ENCODE measurements around the gene PGLYRP4. TPM values are rescaled to one million over a fixed set of nuclear protein-coding genes. Genes with fewer than 3 reads are reported as not detected.

Gene PGLYRP4
- total RNA-seq, 1 donor from 2014 or later: not detected

GRCh38 chr1:153358691-153358975 is 10.0 kb upstream of the PGLYRP4 start:
- intact Hi-C loops (cut with micrococcal nuclease): loop anchor here (10.0 kb wide), 2 partner anchors 256 to 386 kb away; partner anchors contain the start of genes S100A14 and S100A16
- Mint-ChIP-seq H3K9me3 (no peaks in the 10 kb centered on the region), H3K36me3 (ENCODE audit: low read depth) (no peaks in the 10 kb centered on the region), H3K27me3 (ENCODE audit: insufficient read depth) (peaks cover 7% of the 10 kb centered on the region), H3K4me3 (no peak overlapping the region), H3K27ac (no peak overlapping the region), H3K4me1 (ENCODE audit: low read depth) (peaks cover 28% of the 10 kb centered on the region)
- DNase-seq (ENCODE audit: low spot score): no peak

- intact Hi-C loops (cut with micrococcal nuclease): loop anchor here (10.0 kb wide), 2 partner anchors 257 to 387 kb away; partner anchors contain the start of genes S100A14 and S100A16
- Mint-ChIP-seq H3K4me1 (ENCODE audit: low read depth) (peaks cover 28% of the 10 kb centered on the region), H3K27ac (peak within 1 kb of the TSS; percentile 34), H3K27me3 (ENCODE audit: insufficient read depth) (peaks cover 5% of the 10 kb centered on the region), H3K9me3 (no peaks in the 10 kb centered on the region), H3K36me3 (ENCODE audit: low read depth) (no peaks in the 10 kb centered on the region), H3K4me3 (no peak within 1 kb of the TSS)
- no peak for DNase-seq (ENCODE audit: low spot score)
Observed at GRCh38 chr1:153357853-153358690, 9.4 kb upstream of the PGLYRP4 start, which contains the start of gene S100A9. S100A9 (plus strand) TSS chr1:153357854; CDS start chr1:153358284, 430 bp downstream.

GRCh38 chr1:153357076-153357852 is 8.6 kb upstream of the PGLYRP4 start:
- Mint-ChIP-seq H3K4me1 (ENCODE audit: low read depth) (peaks cover 28% of the 10 kb centered on the region), H3K9me3 (no peaks in the 10 kb centered on the region), H3K36me3 (ENCODE audit: low read depth) (no peaks in the 10 kb centered on the region), H3K4me3 (no peak overlapping the region), H3K27ac (no peak overlapping the region), H3K27me3 (ENCODE audit: insufficient read depth) (peaks cover 5% of the 10 kb centered on the region)
- DNase-seq (ENCODE audit: low spot score): no peak
- intact Hi-C loops (cut with micrococcal nuclease): loop anchor here (10.0 kb wide), 2 partner anchors 258 to 388 kb away; partner anchors contain the start of genes S100A14 and S100A16

GRCh38 chr1:153356392-153357075 is 7.9 kb upstream of the PGLYRP4 start:
- Mint-ChIP-seq H3K4me3 (no peak overlapping the region), H3K27me3 (ENCODE audit: insufficient read depth) (peaks cover 5% of the 10 kb centered on the region), H3K4me1 (ENCODE audit: low read depth) (peaks cover 28% of the 10 kb centered on the region), H3K27ac (peak overlapping the region; percentile 34), H3K9me3 (no peaks in the 10 kb centered on the region), H3K36me3 (ENCODE audit: low read depth) (no peaks in the 10 kb centered on the region)
- intact Hi-C loops (cut with micrococcal nuclease): loop anchor here (10.0 kb wide), 2 partner anchors 258 to 388 kb away; partner anchors contain the start of genes S100A14 and S100A16
- no peak for DNase-seq (ENCODE audit: low spot score)

- H3K4me3 Mint-ChIP-seq: no peak overlapping the region
- DNase-seq (ENCODE audit: low spot score): peak; percentile 38
- H3K4me1 Mint-ChIP-seq (ENCODE audit: low read depth): peaks cover 28% of the 10 kb centered on the region
- intact Hi-C loops (cut with micrococcal nuclease): loop anchor here (10.0 kb wide), 2 partner anchors 259 to 389 kb away; partner anchors contain the start of genes S100A14 and S100A16
- H3K36me3 Mint-ChIP-seq (ENCODE audit: low read depth): no peaks in the 10 kb centered on the region
- peaks cover 14% of the 10 kb centered on the region for H3K27me3 Mint-ChIP-seq (ENCODE audit: insufficient read depth)
- no peak overlapping the region for H3K27ac Mint-ChIP-seq
- H3K9me3 Mint-ChIP-seq: no peaks in the 10 kb centered on the region
Observed at GRCh38 chr1:153355445-153356071, 6.9 kb upstream of the PGLYRP4 start.

- peaks cover 28% of the 10 kb centered on the region for H3K4me1 Mint-ChIP-seq (ENCODE audit: low read depth)
- intact Hi-C loops (cut with micrococcal nuclease): loop anchor here (10.0 kb wide), 2 partner anchors 260 to 390 kb away; partner anchors contain the start of genes S100A14 and S100A16
- H3K4me3 Mint-ChIP-seq: no peak overlapping the region
- H3K27ac Mint-ChIP-seq: no peak overlapping the region
- no peaks in the 10 kb centered on the region for H3K36me3 Mint-ChIP-seq (ENCODE audit: low read depth)
- peaks cover 21% of the 10 kb centered on the region for H3K27me3 Mint-ChIP-seq (ENCODE audit: insufficient read depth)
- no peaks in the 10 kb centered on the region for H3K9me3 Mint-ChIP-seq
- no peak for DNase-seq (ENCODE audit: low spot score)
Observed at GRCh38 chr1:153354515-153355193, 6.0 kb upstream of the PGLYRP4 start.

GRCh38 chr1:153353226-153353947 is 4.7 kb upstream of the PGLYRP4 start:
- Mint-ChIP-seq H3K4me1 (ENCODE audit: low read depth) (peaks cover 23% of the 10 kb centered on the region), H3K4me3 (no peak overlapping the region), H3K27me3 (ENCODE audit: insufficient read depth) (peaks cover 22% of the 10 kb centered on the region), H3K36me3 (ENCODE audit: low read depth) (no peaks in the 10 kb centered on the region), H3K27ac (no peak overlapping the region), H3K9me3 (no peaks in the 10 kb centered on the region)
- intact Hi-C loops (cut with micrococcal nuclease): loop anchor here (10.0 kb wide), 2 partner anchors 261 to 391 kb away; partner anchors contain the start of genes S100A14 and S100A16
- DNase-seq (ENCODE audit: low spot score): no peak

GRCh38 chr1:153352523-153352922 is 3.9 kb upstream of the PGLYRP4 start:
- H3K27ac Mint-ChIP-seq: no peak overlapping the region
- H3K4me3 Mint-ChIP-seq: no peak overlapping the region
- peaks cover 15% of the 10 kb centered on the region for H3K4me1 Mint-ChIP-seq (ENCODE audit: low read depth)
- H3K36me3 Mint-ChIP-seq (ENCODE audit: low read depth): no peaks in the 10 kb centered on the region
- intact Hi-C loops (cut with micrococcal nuclease): loop anchor here (1.0 to 10.0 kb wide), 5 partner anchors 52 to 392 kb away; partner anchors contain the start of genes S100A14 and S100A16
- no peaks in the 10 kb centered on the region for H3K9me3 Mint-ChIP-seq
- peaks cover 22% of the 10 kb centered on the region for H3K27me3 Mint-ChIP-seq (ENCODE audit: insufficient read depth)
- DNase-seq (ENCODE audit: low spot score): peak; percentile 34

- Mint-ChIP-seq H3K4me3 (no peak overlapping the region), H3K9me3 (no peaks in the 10 kb centered on the region), H3K27ac (no peak overlapping the region), H3K36me3 (ENCODE audit: low read depth) (no peaks in the 10 kb centered on the region), H3K27me3 (ENCODE audit: insufficient read depth) (peaks cover 29% of the 10 kb centered on the region), H3K4me1 (ENCODE audit: low read depth) (peaks cover 14% of the 10 kb centered on the region)
- intact Hi-C loops (cut with micrococcal nuclease): loop anchor here (10.0 kb wide), 2 partner anchors 264 to 394 kb away; partner anchors contain the start of genes S100A14 and S100A16
- DNase-seq (ENCODE audit: low spot score): no peak
Observed at GRCh38 chr1:153350321-153350957, 1.8 kb upstream of the PGLYRP4 start.

GRCh38 chr1:153349363-153350320 is 1.0 kb upstream of the PGLYRP4 start:
- Mint-ChIP-seq H3K4me3 (no peak overlapping the region), H3K27ac (no peak overlapping the region), H3K4me1 (ENCODE audit: low read depth) (peaks cover 18% of the 10 kb centered on the region), H3K36me3 (ENCODE audit: low read depth) (no peaks in the 10 kb centered on the region), H3K27me3 (ENCODE audit: insufficient read depth) (peaks cover 27% of the 10 kb centered on the region), H3K9me3 (no peaks in the 10 kb centered on the region)
- DNase-seq (ENCODE audit: low spot score): no peak
- intact Hi-C loops (cut with micrococcal nuclease): loop anchor here (10.0 kb wide), 2 partner anchors 265 to 395 kb away; partner anchors contain the start of genes S100A14 and S100A16

Measured in activated T-helper 1 cell treated with anti-CD3 and anti-CD28 coated beads, Interleukin-12 subunit alpha, Interleukin-12 subunit beta, Interleukin-2, Interleukin-4 antibody, amounts not matched to agents 30 ng/mL and 10 ng/mL and 1 ng/mL, durations not matched to agents 14 hours and 24 hours and 36 hours (primary cell).